H1 (cell line): ENCODE data around the gene C2orf42. TPM values are rescaled to one million over a fixed set of nuclear protein-coding genes. Genes with fewer than 3 reads are reported as not detected.

ENCODE experiments used
- CTCF ChIA-PET: fragments of 300-600 bp; sonication (Branson Sonifier 250); formaldehyde crosslinking; loops from one replicate; lab custom pipeline; 2021; ENCODE audit not compliant: partially characterized antibody; lab: Charles Lee
- POLR2A ChIA-PET: fragments of 300-600 bp; sonication (Branson Sonifier 250); formaldehyde crosslinking; loops from one replicate; lab custom pipeline; 2021; ENCODE audit warnings: inconsistent platforms; ENCODE audit not compliant: partially characterized antibody; lab: Charles Lee
- DNase-seq, 2 experiments: peaks; one replicate each; pipeline versions ENCODE4 v3.0.0 to v3.0.0-alpha.2; 2010 to 2022; ENCODE audit warnings: low spot score in 2 of 2, low read depth in 1 of 2, mixed read lengths in 1 of 2
- FAIRE-seq: peaks from 2 replicates; lab custom pipeline; 2011; peaks lifted over from hg19 to GRCh38; lab: Jason Lieb, UNC
- H2AFZ ChIP-seq: 2 replicates; pipeline ENCODE4 v1.8.1; 2012; ENCODE audit warnings: low read length, inconsistent platforms
- H2AK5ac ChIP-seq: 2 replicates; pipeline ENCODE4 v1.6.1; 2013; ENCODE audit warnings: low read depth, low read length
- H2BK120ac ChIP-seq: replicated peaks from 2 replicates; pipeline ENCODE3; 2013; ENCODE audit warnings: low read depth, low read length, inconsistent platforms
- H2BK12ac ChIP-seq: 2 replicates; pipeline ENCODE4 v1.6.1; 2013; ENCODE audit warnings: low read depth, low read length
- H2BK15ac ChIP-seq: 2 replicates; pipeline ENCODE4 v1.6.1; 2013; ENCODE audit warnings: low read length
- H2BK20ac ChIP-seq: 2 replicates; pipeline ENCODE4 v1.6.1; 2013; ENCODE audit warnings: low read length
- H2BK5ac ChIP-seq: 2 replicates; pipeline ENCODE4 v1.6.1; 2013; ENCODE audit warnings: low read depth, low read length
- H3K14ac ChIP-seq: 2 replicates; pipeline ENCODE4 v1.6.1; 2013; ENCODE audit warnings: inconsistent platforms; ENCODE audit not compliant: insufficient read length
- H3K18ac ChIP-seq: 2 replicates; pipeline ENCODE4 v1.6.1; 2013; ENCODE audit warnings: low read length; ENCODE audit errors: extremely low read depth
- H3K23ac ChIP-seq: 2 replicates; pipeline ENCODE4 v1.6.1; 2013; ENCODE audit warnings: inconsistent platforms; ENCODE audit not compliant: insufficient read length
- H3K23me2 ChIP-seq: 2 replicates; pipeline ENCODE4 v1.6.1; 2013; ENCODE audit warnings: low read depth, low read length
- H3K27ac ChIP-seq: 2 replicates; pipeline ENCODE4 v1.6.1; 2011; ENCODE audit warnings: low read depth, low read length, inconsistent platforms
- H3K27me3 ChIP-seq, 4 experiments: replicated peaks in 1 of 4; 1 replicate in 1 of 4; 2 replicates in 3 of 4; pipeline versions ENCODE4 v1.6.1 to v1.8.1; 2011 to 2013; ENCODE audit warnings: low read length in 3 of 4, mild to moderate bottlenecking in 3 of 4, inconsistent platforms in 2 of 4, mixed read lengths in 2 of 4, moderate library complexity in 1 of 4; ENCODE audit not compliant: control insufficient read depth in 3 of 4, insufficient read depth in 3 of 4; ENCODE audit errors: extremely low read depth in 1 of 4
- H3K36me3 ChIP-seq, 4 experiments: 2 replicates each; pipeline versions ENCODE4 v1.6.1 to v1.8.1; 2011 to 2013; ENCODE audit warnings: mild to moderate bottlenecking in 4 of 4, low read length in 3 of 4, moderate library complexity in 2 of 4, control low read depth in 1 of 4, inconsistent platforms in 1 of 4; ENCODE audit not compliant: insufficient read depth in 4 of 4, control insufficient read depth in 2 of 4
- H3K4ac ChIP-seq: replicated peaks from 2 replicates; pipeline ENCODE3; 2013; ENCODE audit warnings: low read length, low read depth, mixed read lengths, inconsistent platforms; ENCODE audit not compliant: insufficient read length
- H3K4me1 ChIP-seq, 4 experiments: replicated peaks in 1 of 4; 1 replicate in 1 of 4; 2 replicates in 3 of 4; pipeline versions ENCODE4 v1.6.1 to v1.8.1; 2011 to 2013; ENCODE audit warnings: low read length in 3 of 4, inconsistent platforms in 2 of 4, mixed read lengths in 1 of 4; ENCODE audit not compliant: insufficient read depth in 4 of 4, control insufficient read depth in 3 of 4
- H3K4me2 ChIP-seq, 2 experiments: 2 replicates each; pipeline versions ENCODE4 v1.6.1 to v1.8.1; 2011 to 2013; ENCODE audit warnings: low read depth in 2 of 2, low read length in 2 of 2, control low read depth in 1 of 2, inconsistent platforms in 1 of 2, mild to moderate bottlenecking in 1 of 2; ENCODE audit not compliant: insufficient read depth in 1 of 2
- H3K4me3 ChIP-seq, 4 experiments: fragments of 200-600, 300-600 bp in 1 of 4; sonication (generic), shearing (Covaris generic), sonication (Bioruptor Twin) in 1 of 4; 2 replicates each; pipeline versions ENCODE4 v1.5.1 to v1.8.1; 2011 to 2016; ENCODE audit warnings: low read length in 4 of 4, low read depth in 3 of 4, control low read depth in 2 of 4, inconsistent platforms in 2 of 4, mild to moderate bottlenecking in 2 of 4, mixed read lengths in 1 of 4, moderate library complexity in 1 of 4; ENCODE audit not compliant: insufficient read depth in 2 of 4; ENCODE audit errors: extremely low read depth in 1 of 4
- H3K56ac ChIP-seq: replicated peaks from 2 replicates; pipeline ENCODE3; 2013; ENCODE audit warnings: low read depth, mild to moderate bottlenecking, mixed read lengths, low read length, inconsistent platforms; ENCODE audit not compliant: insufficient read length
- H3K79me1 ChIP-seq: 2 replicates; pipeline ENCODE4 v1.6.1; 2013; ENCODE audit warnings: low read depth, low read length, control low read depth
- H3K79me2 ChIP-seq, 2 experiments: 2 replicates each; pipeline versions ENCODE4 v1.6.1 to v1.8.1; 2012 to 2013; ENCODE audit warnings: low read length in 2 of 2, mild to moderate bottlenecking in 2 of 2, inconsistent platforms in 1 of 2; ENCODE audit not compliant: insufficient read depth in 2 of 2, control insufficient read depth in 1 of 2
- H3K9ac ChIP-seq, 4 experiments: replicated peaks in 1 of 4; 1 replicate in 1 of 4; 2 replicates in 3 of 4; pipeline versions ENCODE4 v1.6.1 to v1.8.1; 2011 to 2013; ENCODE audit warnings: low read depth in 3 of 4, low read length in 3 of 4, control low read depth in 2 of 4, mild to moderate bottlenecking in 2 of 4, moderate library complexity in 2 of 4, inconsistent platforms in 1 of 4; ENCODE audit errors: extremely low read depth in 1 of 4
- H3K9me3 ChIP-seq, 2 experiments: 2 replicates each; pipeline versions ENCODE4 v1.6.1 to v1.8.1; 2012 to 2013; ENCODE audit warnings: mild to moderate bottlenecking in 2 of 2, moderate library complexity in 2 of 2, control low read depth in 1 of 2, inconsistent platforms in 1 of 2, low read depth in 1 of 2, low read length in 1 of 2, mixed read lengths in 1 of 2; ENCODE audit not compliant: insufficient read depth in 2 of 2
- H4K20me1 ChIP-seq, 2 experiments: replicated peaks in 1 of 2; 2 replicates each; pipeline versions ENCODE3 to v1.8.1; 2011 to 2013; ENCODE audit warnings: inconsistent platforms in 2 of 2, low read length in 2 of 2, mild to moderate bottlenecking in 1 of 2; ENCODE audit not compliant: insufficient read depth in 2 of 2, control insufficient read depth in 1 of 2
- H4K5ac ChIP-seq: 2 replicates; pipeline ENCODE4 v1.6.1; 2013; ENCODE audit warnings: low read length, low read depth, mixed read lengths, inconsistent platforms; ENCODE audit not compliant: insufficient read length
- H4K8ac ChIP-seq: 2 replicates; pipeline ENCODE4 v1.8.0; 2013; ENCODE audit warnings: mild to moderate bottlenecking, moderate library complexity, low read length, inconsistent platforms; ENCODE audit not compliant: insufficient read depth; ENCODE audit errors: extremely low read depth
- H4K91ac ChIP-seq: replicated peaks from 2 replicates; pipeline ENCODE3; 2013; ENCODE audit warnings: low read length, mixed read lengths, inconsistent platforms; ENCODE audit not compliant: insufficient read length
- JUND ChIP-seq: IDR thresholded peaks from 2 replicates; pipeline ENCODE4 v1.6.1; 2011; ENCODE audit warnings: mild to moderate bottlenecking, improper control_type of control experiment, low read length
- PHF8 ChIP-seq: fragments of 200-600 bp; sonication (generic); conservative IDR thresholded peaks from 2 replicates; pipeline ENCODE4 v1.7.1; 2012; ENCODE audit warnings: low read depth, mild to moderate bottlenecking, inconsistent platforms, low read length, moderate library complexity
- RXRA ChIP-seq: IDR thresholded peaks from 2 replicates; pipeline ENCODE4 v1.6.1; 2011; ENCODE audit warnings: low read depth, mild to moderate bottlenecking, low read length, moderate library complexity; ENCODE audit not compliant: insufficient read depth
- SIX5 ChIP-seq: IDR thresholded peaks from 2 replicates; pipeline ENCODE4 v1.6.1; 2011; ENCODE audit warnings: mild to moderate bottlenecking, low read depth, low read length
- SP4 ChIP-seq: IDR thresholded peaks from 2 replicates; pipeline ENCODE4 v1.6.1; 2012; ENCODE audit warnings: low read length, inconsistent platforms
- SUZ12 ChIP-seq: fragments of 200-600 bp; sonication (generic); IDR thresholded peaks from 2 replicates; pipeline ENCODE4 v1.6.1; 2012; ENCODE audit warnings: mild to moderate bottlenecking, inconsistent platforms, low read length, moderate library complexity, mixed read lengths
- USF2 ChIP-seq: IDR thresholded peaks from 2 replicates; pipeline ENCODE4 v1.6.1; 2011; ENCODE audit warnings: low read length, improper control_type of control experiment
- WGBS, 2 experiments: shearing (Covaris generic) in 1 of 2; methylation state at CpG; one replicate each; pipeline versions ENCODE4 v1.1.6 to v1.1.7; 2013 to 2015; ENCODE audit warnings: low lambda C conversion rate in 2 of 2, mixed read lengths in 2 of 2, inconsistent platforms in 1 of 2, low coverage in 1 of 2, missing lambda C conversion rate in 1 of 2; ENCODE audit not compliant: insufficient replicate concordance in 2 of 2, insufficient coverage in 1 of 2, insufficient read length in 1 of 2; ENCODE audit errors: extremely low coverage in 1 of 2, missing lambda C conversion rate in 1 of 2; 5-methylcytosine and 5-hydroxymethylcytosine counted together
- polyA plus RNA-seq, 7 experiments: library from polyadenylated mRNA; depleted of rRNA in 3 of 7; stranded (reverse) in 5 of 7; unstranded in 2 of 7; fragments of >200 nt in 5 of 7; fragments of 200-250 nt in 2 of 7; gene quantifications; 1 replicate in 5 of 7; 2 replicates in 1 of 7; 4 replicates in 1 of 7; pipeline versions ENCODE4 v1.2.1 to v1.2.3, GENCODE V29; 2011 to 2013; ENCODE audit warnings: missing spikeins in 2 of 7, mixed read lengths in 2 of 7
- total RNA-seq: library from RNA; stranded (reverse); fragmentation: NEBNext Ultra II Directional; extraction: Animal tissue kit (Norgen Biotek cat#: 25700); gene quantifications from 2 replicates; pipeline ENCODE4 v1.2.1, GENCODE V29; 2021
- TF ChIP-seq, protein P1 (sequence below), 3 experiments: IDR thresholded peaks; 1 replicate in 2 of 3; 2 replicates in 1 of 3; pipeline versions ENCODE4 v1.5.1 to v1.6.1; 2011; ENCODE audit warnings: low read length in 3 of 3, mild to moderate bottlenecking in 3 of 3, inconsistent platforms in 2 of 3, low read depth in 1 of 3, moderate library complexity in 1 of 3; ENCODE audit not compliant: insufficient read depth in 1 of 3; ENCODE audit errors: control extremely low read depth in 1 of 3
- TF ChIP-seq, protein P2 (sequence below): IDR thresholded peaks from 2 replicates; pipeline ENCODE4 v1.6.1; 2012; ENCODE audit warnings: inconsistent platforms

Gene C2orf42
- total and polyA plus RNA-seq, 2 of the 8 experiments (the other 6 are each of a cell fraction or from before 2014, with no cell fraction given), result 3.9 to 10.7 TPM

DNA sequence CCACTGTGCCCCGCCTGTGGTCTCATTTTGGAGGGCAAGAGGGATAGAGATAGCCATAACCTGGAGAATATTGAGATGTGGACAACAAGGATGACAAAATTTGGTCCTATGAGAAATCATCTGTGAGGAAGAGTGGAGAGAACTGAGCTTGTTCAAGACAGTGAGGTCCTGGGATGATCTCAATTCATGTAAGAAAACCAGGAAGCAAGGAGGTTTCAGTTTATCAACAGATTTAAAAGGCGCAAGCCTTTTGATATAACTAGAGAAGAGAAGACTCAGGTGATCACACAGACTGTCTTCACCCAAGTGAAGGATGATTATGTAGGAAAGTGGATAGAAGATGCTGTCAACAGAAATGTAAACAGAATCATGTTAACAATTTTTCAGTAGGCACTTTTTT, 64.4 kb downstream of the C2orf42 start:
- Histone ChIP-seq H3K9me3 (no peaks in the 10 kb centered on the region), H3K23me2 (peaks cover 10% of the 10 kb centered on the region; the same call in 1 of the 2 replicates), H3K18ac (no peak overlapping the region; the same call in 1 of the 2 replicates), H3K23ac (no peak overlapping the region), H3K27ac (no peak overlapping the region), H3K79me2 (no peaks in the 10 kb centered on the region), H2BK5ac (no peak overlapping the region), H3K4me2 (no peak overlapping the region), H2AFZ (no peak overlapping the region), H3K4me3 (no peak overlapping the region), H2BK15ac (peak overlapping the region; percentile 92; the same call in 1 of the 2 replicates), H4K91ac (no peak overlapping the region), H3K4ac (no peak overlapping the region), H3K36me3 (no peaks in the 10 kb centered on the region), H3K4me1 (peaks cover 7 to 18% (median 10%) of the 10 kb centered on the region in 4 experiments), H2BK120ac (no peak overlapping the region), H2BK12ac (no peak overlapping the region), H4K8ac (no peak overlapping the region), H3K27me3 (no peaks in the 10 kb centered on the region; a peak in 1 of 7 replicates), H3K14ac (no peak overlapping the region), H2BK20ac (no peak overlapping the region), H3K79me1 (no peaks in the 10 kb centered on the region), H2AK5ac (no peak overlapping the region), H4K5ac (no peak overlapping the region), H3K9ac (no peak overlapping the region), H4K20me1 (no peaks in the 10 kb centered on the region), H3K56ac (no peak overlapping the region)
- CTCF ChIA-PET, result interaction anchor here (0.5 to 5.7 kb wide), 4 partner anchors 14 to 41 kb away, joined by 3 to 42 read pairs (median 6); no protein-coding TSS in a partner anchor
- POLR2A ChIA-PET, result interaction anchor here (1.0 to 51.3 kb wide), 5 partner anchors 15 to 65 kb away, joined by 3 to 1553 read pairs (median 188); partner anchors contain the start of genes C2orf42 and PCBP1
- WGBS, 2 experiments, result 100% methylated on average over 2 of the region's 2 CpGs; no CpG with 5 or more reads in 1 of the 2 experiments
- DNase-seq (no peak), FAIRE-seq (no peak)
- TF ChIP-seq, protein P1, sequence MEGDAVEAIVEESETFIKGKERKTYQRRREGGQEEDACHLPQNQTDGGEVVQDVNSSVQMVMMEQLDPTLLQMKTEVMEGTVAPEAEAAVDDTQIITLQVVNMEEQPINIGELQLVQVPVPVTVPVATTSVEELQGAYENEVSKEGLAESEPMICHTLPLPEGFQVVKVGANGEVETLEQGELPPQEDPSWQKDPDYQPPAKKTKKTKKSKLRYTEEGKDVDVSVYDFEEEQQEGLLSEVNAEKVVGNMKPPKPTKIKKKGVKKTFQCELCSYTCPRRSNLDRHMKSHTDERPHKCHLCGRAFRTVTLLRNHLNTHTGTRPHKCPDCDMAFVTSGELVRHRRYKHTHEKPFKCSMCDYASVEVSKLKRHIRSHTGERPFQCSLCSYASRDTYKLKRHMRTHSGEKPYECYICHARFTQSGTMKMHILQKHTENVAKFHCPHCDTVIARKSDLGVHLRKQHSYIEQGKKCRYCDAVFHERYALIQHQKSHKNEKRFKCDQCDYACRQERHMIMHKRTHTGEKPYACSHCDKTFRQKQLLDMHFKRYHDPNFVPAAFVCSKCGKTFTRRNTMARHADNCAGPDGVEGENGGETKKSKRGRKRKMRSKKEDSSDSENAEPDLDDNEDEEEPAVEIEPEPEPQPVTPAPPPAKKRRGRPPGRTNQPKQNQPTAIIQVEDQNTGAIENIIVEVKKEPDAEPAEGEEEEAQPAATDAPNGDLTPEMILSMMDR (IDR thresholded peaks at IDR 0.05; ENCODE audit: control extremely low read depth in 1 of 3, insufficient read depth in 1 of 3, low read depth in 1 of 3, low read length in 3 of 3), result no peak
- TF ChIP-seq JUND (no peak), SP4 (no peak), SUZ12 (no peak), PHF8 (no peak), RXRA (no peak), USF2 (no peak), SIX5 (no peak)
- TF ChIP-seq, protein P2, sequence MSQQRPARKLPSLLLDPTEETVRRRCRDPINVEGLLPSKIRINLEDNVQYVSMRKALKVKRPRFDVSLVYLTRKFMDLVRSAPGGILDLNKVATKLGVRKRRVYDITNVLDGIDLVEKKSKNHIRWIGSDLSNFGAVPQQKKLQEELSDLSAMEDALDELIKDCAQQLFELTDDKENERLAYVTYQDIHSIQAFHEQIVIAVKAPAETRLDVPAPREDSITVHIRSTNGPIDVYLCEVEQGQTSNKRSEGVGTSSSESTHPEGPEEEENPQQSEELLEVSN, result no peak
